HS-27A (cell line): ENCODE data around the gene UBE2B.

Source experiments
- DNase-seq: peaks from one replicate; pipeline ENCODE4 v3.0.0-alpha.2; 2012; ENCODE audit warnings: low read depth, missing footprints

UBE2B gene

DNA sequence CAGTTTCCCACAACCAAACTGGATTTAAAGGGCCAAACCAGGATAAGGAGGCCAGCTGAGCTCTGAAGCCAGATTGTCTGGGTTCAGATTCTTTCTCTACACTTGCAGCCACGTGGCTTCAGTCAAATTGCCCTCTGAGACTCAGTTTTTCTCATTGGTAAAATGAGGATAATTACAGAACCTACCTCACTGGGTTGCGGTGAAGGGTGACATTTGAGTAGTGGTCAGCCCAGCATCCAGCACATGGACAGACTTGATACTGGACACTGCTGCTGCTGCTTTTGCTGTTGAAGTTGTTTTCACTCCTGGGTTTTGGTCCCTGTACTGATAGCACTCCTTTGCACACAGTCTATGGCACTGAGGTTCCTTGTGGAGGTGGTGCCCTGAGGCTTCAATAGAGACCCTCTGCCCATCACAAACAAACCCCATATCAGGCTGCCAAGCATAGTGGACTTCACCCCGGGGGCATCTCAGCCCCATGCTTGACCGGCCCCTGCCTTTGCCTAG lies 66.0 kb downstream of the UBE2B start:
- no peak for DNase-seq

- peak; percentile 57 for DNase-seq
Measured at GRCh38 chr5:134437847-134438581, 66.6 kb downstream of the UBE2B start.

- DNase-seq, result no peak
Measured at GRCh38 chr5:134438721-134439123, 67.4 kb downstream of the UBE2B start.

DNA sequence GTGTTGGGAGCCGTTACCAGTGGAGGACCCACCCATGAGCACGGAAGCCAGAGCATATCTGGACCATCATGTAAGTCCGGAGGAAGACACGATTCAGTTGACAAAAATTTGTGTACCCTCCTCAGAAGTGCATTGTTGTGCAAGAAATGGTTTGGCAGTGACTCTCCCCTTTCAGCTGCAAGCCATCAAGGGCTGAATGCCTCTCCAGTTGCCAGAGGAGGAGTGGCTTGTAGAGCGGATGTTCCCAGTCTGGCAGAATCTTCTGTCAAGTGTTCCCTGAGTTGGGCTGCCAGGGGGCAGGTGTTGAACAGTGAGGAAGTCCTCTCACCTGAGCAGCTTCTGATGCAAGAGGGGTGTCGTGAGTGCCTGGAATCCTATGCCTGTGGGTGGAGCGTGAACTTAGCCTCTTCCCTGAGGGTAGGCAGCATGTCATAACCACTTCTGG lies 67.9 kb downstream of the UBE2B start:
- DNase-seq, result peak; percentile 59

DNA sequence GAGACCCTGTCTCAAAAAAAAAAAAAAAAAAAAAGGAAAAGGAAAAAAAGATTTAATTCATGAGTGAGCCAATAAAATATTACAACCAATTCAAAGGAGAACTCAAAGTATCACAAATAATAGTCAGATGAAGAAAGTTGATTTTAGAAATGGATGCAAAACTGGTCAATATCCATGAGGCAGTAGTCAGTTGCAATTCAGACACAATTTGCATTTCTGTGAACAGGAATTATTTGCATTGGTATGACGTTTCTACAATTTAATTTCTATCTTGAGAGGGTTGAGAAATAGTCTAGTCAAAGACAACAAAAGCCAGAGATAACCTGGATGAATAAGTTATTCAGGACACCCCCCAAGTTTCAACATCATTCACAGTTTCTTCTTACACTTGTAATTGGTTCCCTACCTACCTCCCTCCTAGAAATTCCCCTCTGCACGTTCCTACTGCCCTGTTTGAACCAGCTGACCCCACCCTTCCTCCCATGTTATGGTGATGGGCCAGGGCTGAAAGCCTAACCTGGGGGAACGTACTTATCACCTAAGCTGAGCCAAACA lies 68.9 kb downstream of the UBE2B start:
- no peak for DNase-seq
